HG02623 (cell line): Measurements from ENCODE around the gene ADARB1.

ENCODE experiments used
- ATAC-seq: cut with Tn5 transposase; IDR thresholded peaks from one replicate; pipeline ENCODE4 v1.9.1; 2021; ENCODE audit warnings: moderate library complexity; ENCODE audit not compliant: unreplicated experiment

The ADARB1 gene

DNA sequence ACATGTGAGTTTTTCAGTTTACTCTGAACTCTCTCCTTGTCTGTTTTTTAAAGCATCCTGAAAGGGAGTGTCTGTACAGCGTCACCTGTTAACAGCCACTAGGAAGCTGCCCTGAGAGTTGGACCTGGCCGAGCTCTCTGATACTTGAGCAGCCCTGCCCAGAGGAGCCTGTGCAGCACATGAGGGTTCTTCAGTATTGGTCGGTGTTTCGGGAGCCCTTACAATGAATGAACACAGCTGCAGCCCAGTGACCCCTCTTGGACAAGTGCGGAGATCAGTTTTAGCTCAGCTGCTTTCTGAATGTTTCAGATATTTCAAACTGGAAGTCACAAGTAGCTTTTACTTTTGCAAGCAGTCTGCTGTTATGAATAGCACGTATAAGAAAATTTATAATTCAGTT, 39.2 kb downstream of the ADARB1 start:
- no peak for ATAC-seq

DNA sequence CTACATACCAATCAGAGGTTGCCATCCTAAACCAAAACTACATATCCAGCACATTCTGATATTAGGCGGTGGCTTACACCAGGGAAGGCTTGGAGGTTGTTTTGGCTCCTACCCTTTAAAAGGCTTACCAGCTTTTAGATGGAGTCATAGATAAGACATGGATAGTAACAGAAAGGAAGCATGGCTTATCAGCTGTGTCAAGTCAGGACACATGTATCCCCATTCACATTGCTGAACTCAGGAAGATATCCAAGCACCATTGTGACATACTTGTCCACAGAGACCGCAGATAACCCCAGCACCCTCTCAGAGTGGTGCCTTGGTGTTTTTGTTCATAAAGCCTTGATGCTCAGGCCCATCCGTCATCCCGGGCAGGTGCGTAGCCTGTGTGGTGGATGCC, 39.7 kb downstream of the ADARB1 start:
- ATAC-seq = no peak

DNA sequence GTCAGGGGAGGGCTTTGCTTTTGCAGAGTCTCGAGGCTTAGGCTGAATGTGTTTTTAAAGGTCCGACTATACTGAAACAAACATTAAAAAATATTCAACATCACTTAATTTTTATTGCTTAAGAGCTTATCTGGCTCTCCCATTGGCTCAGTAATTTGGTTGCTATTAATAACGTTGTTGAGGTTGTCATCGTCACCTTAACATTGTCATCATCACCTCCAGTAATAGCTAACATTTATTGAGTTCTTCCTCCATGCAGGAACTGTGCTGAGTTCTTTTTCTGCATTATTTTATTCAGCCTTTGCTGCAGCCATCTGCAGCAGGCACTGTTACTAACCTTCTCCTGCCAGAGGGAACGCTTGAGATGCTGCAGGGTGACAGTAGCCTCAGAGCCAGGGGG, 40.1 kb downstream of the ADARB1 start:
- ATAC-seq = no peak

DNA sequence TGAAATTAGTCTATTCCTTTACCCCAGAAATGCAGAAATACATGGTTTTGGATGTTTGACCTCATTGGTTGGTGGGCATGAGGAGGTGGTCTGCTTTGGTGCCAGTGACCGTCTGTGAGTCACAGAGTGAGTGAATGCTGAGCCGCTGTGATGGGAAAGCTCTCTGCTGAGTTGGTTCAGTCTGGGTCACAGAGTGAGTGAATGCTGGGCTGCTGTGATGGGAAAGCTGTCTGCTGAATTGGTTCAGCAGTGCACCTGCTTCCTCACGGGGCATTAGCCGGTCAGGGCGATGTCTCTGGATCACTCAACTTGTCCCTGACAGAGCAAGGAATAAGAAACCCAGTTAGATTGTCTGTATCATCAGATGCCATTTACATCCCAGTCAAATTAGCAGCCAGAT, 40.8 kb downstream of the ADARB1 start:
- ATAC-seq = no peak

DNA sequence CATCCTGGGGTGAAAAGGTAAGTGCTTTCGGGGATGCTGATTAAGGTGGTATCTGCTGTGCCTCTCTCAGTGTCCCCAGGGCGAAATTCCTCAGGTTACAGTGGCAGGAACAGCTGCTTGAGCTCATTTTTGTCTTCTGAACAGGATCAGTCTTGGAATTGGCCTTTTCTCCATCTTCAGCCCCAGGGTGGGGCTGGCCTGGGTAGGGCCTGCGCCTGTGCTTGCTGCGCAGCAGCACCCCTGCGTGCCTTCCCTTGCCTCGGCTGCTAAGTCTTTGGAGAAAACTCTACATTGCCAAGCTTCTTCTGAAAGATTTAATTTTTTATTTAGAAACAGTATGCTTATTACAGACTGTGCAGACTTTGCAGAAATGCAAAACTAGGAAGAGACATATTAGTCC, 41.7 kb downstream of the ADARB1 start:
- ATAC-seq = no peak

DNA sequence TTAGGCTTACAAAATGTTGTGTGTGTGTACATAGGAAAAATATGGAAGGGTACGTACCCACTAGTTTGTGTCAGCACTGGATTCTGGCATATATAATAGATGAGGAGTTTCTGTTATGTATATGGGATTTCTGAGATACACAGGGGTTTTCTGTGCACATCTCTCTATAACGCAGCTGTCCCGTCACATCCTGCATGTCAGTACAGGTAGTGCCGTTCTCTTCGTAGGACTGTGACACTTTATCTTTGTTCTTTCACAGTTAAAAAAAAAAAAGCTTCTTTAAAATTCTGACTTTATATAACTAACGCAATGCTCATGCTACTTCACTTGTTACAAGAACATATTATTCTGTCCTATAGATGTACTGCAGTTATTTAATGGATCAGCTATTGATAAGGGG, 42.9 kb downstream of the ADARB1 start:
- no peak for ATAC-seq

DNA sequence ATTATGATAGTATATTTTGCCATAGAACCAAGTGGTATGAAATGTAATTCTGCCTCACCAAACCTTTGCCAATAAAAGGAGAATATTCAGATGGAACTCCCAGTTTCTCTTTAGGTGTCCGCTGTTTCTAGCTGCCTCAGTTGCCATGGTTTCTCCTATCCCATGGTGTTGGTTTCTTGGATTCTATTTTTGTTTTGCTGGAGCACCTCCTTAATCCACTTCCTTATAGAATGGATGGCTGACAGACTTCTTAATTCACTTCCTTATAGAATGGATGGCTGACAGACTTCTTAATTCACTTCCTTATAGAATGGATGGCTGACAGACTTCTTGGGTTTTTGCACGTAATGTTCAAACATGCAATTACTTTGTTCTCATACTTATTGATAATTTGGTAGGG, 43.7 kb downstream of the ADARB1 start:
- ATAC-seq = no peak

DNA sequence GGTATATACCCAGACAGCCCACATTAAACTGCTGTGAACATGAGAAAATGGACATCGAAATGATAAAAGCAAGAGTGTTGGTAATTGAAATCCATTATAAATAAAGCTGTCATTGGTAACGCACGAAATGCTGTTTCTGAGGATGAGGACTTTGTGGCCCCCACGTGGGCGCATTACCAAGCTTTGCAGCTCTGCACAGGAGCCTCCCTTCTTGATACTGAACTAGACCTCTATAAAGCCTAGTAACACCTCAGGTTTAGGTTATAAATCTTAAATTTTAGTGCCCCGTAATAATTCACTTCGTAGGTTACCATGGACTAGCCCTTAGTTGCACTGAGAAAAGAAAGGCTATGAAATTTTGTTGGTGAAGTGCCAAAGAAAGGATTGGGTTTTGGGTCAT, 45.4 kb downstream of the ADARB1 start:
- ATAC-seq = no peak

DNA sequence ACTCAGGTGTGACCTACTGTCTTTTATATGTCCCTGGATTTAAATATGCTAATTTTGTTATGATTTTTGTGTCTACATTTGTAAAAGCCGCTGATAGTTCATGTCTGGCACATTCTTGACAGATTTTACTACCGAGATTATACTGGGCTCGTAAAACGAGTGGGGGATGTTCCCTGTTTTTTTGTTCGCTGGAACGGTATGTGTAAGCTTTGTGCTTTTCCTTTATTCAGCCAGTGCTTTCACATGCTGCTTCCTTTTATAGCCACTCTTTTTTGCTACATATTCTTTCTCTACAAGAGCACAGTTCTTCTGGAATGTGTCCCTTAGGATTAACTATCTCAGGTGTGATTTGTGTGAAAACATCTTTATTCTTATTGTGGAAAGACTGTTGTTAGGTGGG, 46.6 kb downstream of the ADARB1 start:
- ATAC-seq = no peak

DNA sequence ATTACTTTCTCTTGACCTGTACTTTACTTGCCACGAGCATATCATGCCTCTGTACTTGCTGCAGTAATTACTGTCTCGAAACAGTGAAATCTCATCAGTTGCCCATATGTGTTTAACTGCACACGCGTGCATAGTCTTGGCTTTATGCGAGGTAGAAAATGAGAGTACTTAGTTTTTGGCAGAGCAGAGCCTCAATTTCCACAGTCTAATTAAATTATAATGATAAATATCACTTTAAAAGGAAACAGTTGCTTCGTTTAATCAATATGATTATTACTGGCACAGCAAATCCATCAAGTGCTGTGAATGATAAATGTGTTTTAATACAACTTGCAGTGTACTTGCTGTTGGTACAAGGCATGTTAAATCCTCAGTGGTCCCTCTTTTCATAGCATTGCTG, 47.6 kb downstream of the ADARB1 start:
- no peak for ATAC-seq

DNA sequence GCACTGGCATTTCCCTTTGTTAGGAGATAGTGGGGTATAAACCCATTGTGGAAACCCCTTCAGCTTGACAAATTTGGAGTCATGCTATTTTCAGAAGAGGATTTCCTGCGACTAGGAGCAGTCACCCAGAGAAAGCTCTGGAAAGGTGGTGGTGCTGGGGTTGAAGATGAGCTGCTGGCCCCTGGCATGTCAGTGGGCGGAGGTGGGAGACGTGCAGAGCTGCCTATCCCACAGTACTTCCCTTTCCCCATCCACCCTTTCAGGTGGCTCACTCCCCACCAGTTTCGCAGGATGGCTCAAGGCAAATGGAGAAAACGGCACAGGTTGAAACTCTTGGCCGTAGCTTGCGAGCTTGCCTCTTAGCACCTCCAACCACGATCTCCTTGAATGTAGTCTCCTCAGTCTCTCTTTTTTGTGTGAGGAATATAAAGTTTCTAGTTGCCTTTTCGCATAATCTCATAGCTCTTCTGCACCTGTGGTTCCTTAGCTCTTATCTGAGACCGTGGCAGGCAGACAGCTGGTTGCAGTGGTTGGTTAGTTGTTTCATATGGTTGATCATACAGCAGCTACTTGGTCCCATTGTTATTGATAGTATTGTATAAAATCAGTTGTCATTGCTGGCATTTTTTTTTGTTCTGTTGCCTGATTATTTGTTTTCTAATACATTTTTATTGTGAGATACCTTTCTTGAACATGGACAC, 48.2 kb downstream of the ADARB1 start:
- ATAC-seq = no peak

DNA sequence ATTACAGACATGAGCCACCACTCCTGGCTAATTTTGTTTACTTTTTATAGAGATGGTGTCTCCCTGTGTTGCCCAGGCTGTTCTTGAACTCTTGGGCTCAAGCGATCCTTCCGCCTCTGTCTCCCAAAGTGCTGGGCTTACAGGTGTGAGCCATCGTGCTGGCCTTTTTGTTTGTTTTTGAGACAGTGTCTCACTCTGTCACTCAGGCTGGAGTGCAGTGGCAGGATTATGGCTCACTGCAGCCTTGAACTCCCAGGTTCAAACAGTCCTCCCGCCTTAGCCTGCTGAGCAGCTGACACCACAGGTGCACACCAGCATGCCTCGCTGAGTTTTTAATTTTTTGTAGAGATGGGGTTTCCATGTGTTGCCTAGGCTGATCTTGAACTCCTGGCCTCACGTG, 49.1 kb downstream of the ADARB1 start:
- ATAC-seq = no peak

DNA sequence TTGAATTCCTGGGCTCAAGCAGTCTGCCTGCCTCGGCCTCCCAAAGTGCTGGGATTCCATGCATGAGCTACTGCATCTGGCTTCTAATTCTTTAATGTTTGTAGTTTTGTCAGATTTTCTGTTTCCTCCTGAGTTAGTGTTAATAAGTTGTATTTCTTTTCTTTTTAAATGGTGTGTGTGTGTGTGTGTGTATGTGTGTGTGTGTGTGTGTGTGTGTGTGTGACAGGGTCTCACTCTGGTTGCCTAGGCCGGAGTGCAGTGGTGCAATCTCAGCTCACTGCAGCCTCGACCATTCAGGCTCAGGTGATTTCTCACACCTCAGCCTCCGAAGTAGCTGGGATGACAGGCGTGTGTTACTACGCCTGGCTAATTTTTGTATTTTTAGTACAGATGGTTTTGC, 50.2 kb downstream of the ADARB1 start:
- no peak for ATAC-seq

DNA sequence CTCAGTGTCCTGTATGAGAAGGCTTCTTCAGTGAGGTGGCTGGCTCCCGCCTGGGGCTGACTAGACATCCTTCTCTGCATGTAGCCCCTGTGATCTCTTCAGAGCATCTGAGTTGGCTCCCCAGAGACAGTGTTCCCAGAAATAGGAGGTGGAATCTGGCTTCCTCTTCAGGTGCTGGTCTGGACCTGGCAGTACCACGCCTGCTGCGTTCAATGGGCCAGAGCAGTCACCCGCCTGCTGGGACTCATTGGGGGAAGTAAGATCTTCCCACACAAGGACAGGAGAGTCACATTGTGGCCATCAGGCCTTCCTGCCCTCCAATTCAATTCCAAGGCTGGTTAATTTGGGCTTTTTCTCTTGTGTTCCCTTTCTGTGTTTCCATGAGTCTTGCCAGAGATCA, 51.0 kb downstream of the ADARB1 start:
- ATAC-seq = no peak

DNA sequence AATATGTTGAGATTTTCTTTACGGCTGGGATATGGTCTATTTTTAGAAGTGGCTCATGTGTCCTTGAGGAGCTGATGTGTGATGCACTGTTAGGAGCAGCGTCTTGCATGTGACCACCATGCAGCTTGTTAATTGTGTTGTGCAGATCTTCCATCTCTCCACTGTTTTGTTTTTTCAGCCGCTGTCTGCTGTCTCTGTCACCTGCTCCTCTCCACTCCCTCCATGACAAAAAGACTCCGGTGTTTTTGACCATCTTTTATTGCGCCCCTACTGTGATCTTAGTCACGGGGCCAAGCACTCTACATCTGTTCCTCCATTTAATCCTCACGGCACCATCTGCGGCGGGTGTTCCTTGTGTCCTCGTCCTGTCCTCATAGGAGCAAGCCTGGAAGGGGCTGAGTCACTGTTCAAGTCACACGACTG, 51.8 kb downstream of the ADARB1 start:
- no peak for ATAC-seq

DNA sequence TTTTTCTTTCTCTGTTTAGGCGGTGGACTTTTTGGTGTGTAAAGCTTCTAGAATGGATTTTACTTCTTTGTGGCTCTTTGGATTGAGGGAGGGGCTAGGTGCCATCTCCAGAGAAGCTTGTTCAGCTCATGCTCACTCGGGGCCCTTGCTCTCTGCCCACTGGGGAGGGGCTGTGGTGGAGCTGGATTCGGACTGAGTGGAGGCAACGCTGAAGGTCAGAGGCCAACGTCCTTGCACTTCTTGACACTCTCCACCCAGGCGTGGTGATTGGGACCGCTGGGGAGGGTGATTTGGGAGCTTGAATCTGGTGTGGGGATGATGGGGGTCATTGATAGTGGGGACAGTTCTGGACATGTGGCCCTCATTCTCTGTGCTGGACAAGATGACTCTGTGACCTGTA, 52.6 kb downstream of the ADARB1 start:
- ATAC-seq = no peak

DNA sequence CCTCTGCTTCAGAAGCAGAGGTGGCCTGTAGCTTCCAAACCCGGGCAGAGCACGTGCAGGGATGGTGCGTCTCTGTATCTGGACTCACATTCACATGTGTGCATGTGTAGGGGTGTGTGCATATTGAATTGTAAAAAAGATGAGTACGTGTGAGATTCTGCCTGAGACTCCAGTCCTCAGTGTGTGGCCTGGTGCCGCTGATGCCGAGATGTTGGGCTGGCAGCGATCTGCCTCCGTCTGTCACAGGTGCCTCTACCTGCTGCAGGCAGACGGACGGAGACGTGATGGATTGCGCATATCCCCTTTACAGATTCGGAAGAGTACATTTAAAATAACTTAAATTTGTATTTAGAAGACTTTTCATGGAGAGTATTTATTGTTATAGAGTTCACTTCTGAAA, 53.6 kb downstream of the ADARB1 start:
- no peak for ATAC-seq

DNA sequence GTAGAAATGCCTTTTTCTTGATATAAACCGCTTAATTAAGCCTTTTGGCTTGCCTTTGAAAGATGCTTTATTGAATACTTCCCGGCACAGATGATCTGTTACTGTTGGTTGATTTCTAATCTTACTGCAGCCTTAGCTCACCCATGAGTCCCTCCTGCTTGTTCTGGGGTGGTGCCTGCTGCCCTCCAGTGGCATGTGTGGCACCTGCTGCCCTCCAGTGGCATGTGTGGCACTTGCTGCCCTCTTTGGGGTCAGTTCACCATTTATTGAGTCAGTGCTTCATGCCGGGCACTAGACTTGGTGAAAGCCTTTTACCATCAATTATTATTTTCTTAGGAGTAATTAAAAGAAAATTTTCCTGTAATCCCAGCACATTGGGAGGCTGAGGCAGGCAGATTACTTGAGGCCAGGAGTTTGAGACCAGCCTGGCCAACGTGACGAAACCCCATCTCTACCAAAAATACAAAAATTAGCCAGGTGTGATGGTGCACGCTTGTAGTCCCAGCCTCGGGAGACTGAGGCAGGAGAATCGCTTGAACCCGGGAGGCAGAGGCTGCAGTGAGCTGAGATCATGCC, 54.3 kb downstream of the ADARB1 start:
- no peak for ATAC-seq

DNA sequence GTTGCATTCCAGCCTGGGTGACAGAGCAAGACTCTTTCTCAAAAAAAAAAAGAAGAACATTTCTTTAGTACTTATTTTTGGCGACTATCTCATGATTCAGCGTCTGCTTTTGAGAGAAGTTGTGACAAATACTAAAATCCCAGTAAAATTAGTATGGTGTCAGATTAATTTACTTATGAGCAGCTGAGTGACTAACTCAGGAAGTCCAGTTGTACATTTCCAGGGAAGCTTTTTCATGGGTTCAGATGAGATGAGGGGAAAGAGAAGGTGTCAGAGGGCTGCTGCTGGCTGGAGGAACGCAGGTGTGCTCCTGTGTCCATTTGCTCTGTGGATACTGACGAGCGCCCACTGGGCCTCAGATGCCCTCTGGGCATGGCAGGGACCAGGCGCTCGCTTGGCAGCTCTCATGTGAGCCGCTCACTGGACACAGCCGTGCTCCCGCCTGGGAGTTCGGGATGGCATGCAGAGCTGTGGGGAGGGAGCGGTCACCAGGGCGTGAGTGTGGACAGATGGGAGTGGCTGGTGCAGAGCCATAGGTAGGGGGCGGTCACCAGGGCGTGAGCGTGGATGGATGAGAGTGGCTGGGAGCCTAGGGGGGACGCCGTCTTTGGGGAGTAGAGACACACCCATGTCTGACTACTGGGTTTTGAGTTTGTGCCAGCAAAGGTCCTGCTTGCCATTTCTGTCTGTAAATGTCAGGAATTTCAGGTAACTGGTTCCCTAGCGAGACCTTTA, 55.0 kb downstream of the ADARB1 start:
- no peak for ATAC-seq

DNA sequence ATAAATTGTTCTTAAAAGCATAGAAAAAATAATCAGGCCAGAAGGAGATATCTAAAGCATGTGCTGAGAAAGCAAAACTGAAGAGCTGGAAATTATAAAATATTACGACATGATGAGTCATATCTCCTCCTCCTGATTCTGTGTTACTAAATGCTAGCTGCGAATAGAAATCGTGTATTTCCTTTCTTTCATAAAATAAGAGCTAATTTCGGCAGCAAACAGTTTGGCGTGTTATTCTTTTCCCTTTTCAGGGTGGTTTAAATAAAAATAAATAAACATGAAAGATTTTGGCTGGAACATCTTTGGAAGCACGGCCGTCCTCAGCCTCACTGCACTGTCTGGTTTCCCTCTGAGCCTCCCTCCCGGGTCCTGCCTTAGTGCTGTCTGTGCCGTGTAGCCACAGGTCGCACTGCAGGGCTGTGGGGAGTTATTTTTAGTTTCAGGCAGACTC, 56.0 kb downstream of the ADARB1 start:
- ATAC-seq = no peak

DNA sequence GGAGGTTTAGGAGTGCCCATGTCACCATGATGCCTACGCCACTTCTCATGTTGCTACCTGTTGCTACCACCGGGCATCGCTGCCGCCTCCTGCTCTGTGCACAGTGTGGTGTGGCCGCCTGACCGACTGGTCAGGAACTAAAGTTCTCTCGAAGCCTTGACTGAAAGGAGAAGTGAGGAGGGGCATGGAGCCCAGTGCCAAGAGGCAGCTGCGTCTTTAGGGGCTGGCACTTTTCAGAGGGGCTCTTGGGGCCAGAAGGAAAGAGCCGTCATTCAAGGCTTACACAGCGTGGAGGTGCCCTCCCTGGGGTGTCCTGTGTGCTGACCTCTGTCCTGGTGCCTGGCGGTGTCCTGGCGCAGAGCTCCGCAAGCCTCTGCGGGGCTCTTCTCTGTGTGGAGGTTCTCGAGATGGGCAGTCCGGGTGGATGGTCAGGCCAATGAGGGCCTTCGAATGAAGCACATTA, 57.2 kb downstream of the ADARB1 start:
- no peak for ATAC-seq

DNA sequence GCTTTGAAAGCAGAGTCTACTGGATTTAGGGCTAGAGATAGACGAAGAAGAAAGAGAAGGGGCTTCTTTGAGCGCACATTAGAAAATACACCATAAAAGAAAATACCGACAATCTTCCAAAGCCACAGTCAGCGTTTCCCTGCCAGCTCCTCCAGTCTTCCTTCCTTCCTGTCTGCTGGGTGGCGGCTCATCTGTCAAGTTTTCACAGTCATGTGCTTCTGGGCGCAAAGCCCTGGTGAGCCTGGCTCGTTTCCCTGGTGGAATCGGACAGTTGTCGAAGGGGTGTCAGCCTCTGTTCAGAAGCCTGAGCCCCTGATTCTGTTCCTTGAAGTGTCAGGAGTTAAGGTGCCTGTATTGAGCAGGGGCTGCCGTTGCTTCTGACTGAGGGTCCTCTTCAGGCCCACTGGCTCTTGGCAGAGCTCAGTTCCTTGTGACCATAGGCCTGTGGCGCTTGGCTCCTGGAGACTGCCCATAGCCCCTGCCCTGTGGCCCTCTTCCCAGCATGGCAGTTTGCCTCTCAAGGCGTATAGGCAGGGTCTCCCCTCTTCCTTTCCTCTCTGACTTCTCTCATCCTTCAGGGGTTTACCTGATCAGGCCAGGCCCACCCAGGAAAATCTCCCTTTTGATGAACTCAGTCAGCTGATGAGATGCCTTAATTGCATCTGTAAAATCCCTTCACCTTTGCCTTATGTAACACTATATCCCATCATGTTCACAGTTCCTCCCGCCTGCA, 58.6 kb downstream of the ADARB1 start:
- no peak for ATAC-seq
